ENCODE measurements around the gene BATF2.
A peak's percentile ranks its signal among the peaks of the same experiment; 100 is the strongest.

GRCh38 chr11:65016705-65017104 lies 19.9 kb upstream of the BATF2 start:
- TF ChIP-seq JUND (IDR thresholded peaks at IDR 0.05; ENCODE audit: low read depth, low read length), result no peak
- peak in 2 of 3 experiments; percentile 4 to 22; a peak in 1 of 6 replicates for TF ChIP-seq CTCF (IDR thresholded peaks at IDR 0.05 in 2 of 3, conservative IDR thresholded peaks at IDR 0.05 in 1 of 3; ENCODE audit: control insufficient read depth in 2 of 3, extremely low read depth in 1 of 3, insufficient read depth in 1 of 3, low read depth in 3 of 3, low read length in 3 of 3)
- no peak for TF ChIP-seq HDAC6 (IDR thresholded peaks at IDR 0.05; ENCODE audit: unreplicated experiment)
- TF ChIP-seq BHLHE40 (IDR thresholded peaks at IDR 0.05; ENCODE audit: borderline replicate concordance in 1 of 2, low read depth in 2 of 2, low read length in 1 of 2), result no peak
- no peak for TF ChIP-seq SREBF2 (IDR thresholded peaks at IDR 0.05; ENCODE audit: low read length)
- no peak for TF ChIP-seq ATF3 (IDR thresholded peaks at IDR 0.05; ENCODE audit: borderline replicate concordance, extremely low read depth, low read depth, low read length)
- no peak for TF ChIP-seq POLR2A (IDR thresholded peaks at IDR 0.05; ENCODE audit: low read depth, low read length)
- no peak for TF ChIP-seq POLR2AphosphoS2 (IDR thresholded peaks at IDR 0.05; ENCODE audit: low read depth, low read length)
- no peak for TF ChIP-seq REST (IDR thresholded peaks at IDR 0.05; ENCODE audit: low read depth, low read length)
- no peak for TF ChIP-seq E2F4 (IDR thresholded peaks at IDR 0.05; ENCODE audit: low read depth, low read length)
- no peak for TF ChIP-seq BRCA1 (IDR thresholded peaks at IDR 0.05; ENCODE audit: low read depth, low read length)
- TF ChIP-seq ZNF24 (IDR thresholded peaks at IDR 0.05), result no peak
